Heart left ventricle (tissue), 13 donors: ENCODE measurements around the gene BRPF1.

Source experiments
- CTCF ChIP-seq, 12 donors: fragments of 200-600 bp; sonication (generic) in 4 of 12; IDR thresholded peaks; one replicate each; pipeline versions ENCODE4 v1.5.0 to v1.8.0; 2018 to 2022; ENCODE audit warnings: antibody characterized with exemption in 12 of 12, mild to moderate bottlenecking in 5 of 12
- POLR2A ChIP-seq, 2 donors: fragments of 450-650 bp; IDR thresholded peaks; one replicate each; pipeline ENCODE4 v1.6.1; 2017; ENCODE audit warnings: antibody characterized with exemption in 2 of 2, mild to moderate bottlenecking in 2 of 2, moderate library complexity in 2 of 2
- donor health status: ischemic (EF 13 %, LVEDD 7.1; RV severe dilation, severe dysfunction).
- donor health status: DM: no; HTN: yes; CAD: no.
- donor health status: DM: no; HTN: no; CAD: no.
- donor health status: ischemic (EF 25% LVEDD 6.9; RV normal size, moderate dysfunction).
- donor health status: ischemic (EF 25% LVEDD 5.7; RV mildly dilated, moderate dysfunction).
- donor health status: ischemic (EF 35%, LVEDD 5.7; RV mildly dilated, moderate dysfunction).
- donor health status: nonischemic (EF 11% LVEDD 7.7; RV severe dilation, severe dysfunction).
- donor health status: DM: yes; HTN: yes; CAD: no.
- donor health status: PGD.
- donor health status: ischemic (EF 29% LVEDD 5.4; RV normal size, mild dysfunction).
- donor health status: nonischemic (EF 23%, LVEDD 6.1; RV moderate dilation, normal function).

GRCh38 chr3:9687514-9687913 is 44.0 kb upstream of the BRPF1 start:
- no peak for TF ChIP-seq POLR2A (IDR thresholded peaks at IDR 0.05)
- TF ChIP-seq CTCF (IDR thresholded peaks at IDR 0.05): no peak
